Adrenal gland (tissue), 19 donors: Measurements from ENCODE around the gene FBXL16. TPM values are rescaled to one million over a fixed set of nuclear protein-coding genes. Genes with fewer than 3 reads are reported as not detected.
"Not testable (repeated sequence)": the region's sequence is repeated elsewhere in the genome, so short reads cannot be mapped to it uniquely, and the experiment has no call there.

ENCODE experiments used
- DNase-seq, 7 donors: peaks; one replicate each; pipeline ENCODE4 v3.0.0-alpha.2; 2019 to 2020
- H3K27ac ChIP-seq, 5 donors: fragments of 200-600 bp; sonication (generic) in 4 of 5; 1 replicate in 3 of 5; 2 replicates in 2 of 5; pipeline versions ENCODE4 v1.5.1 to v1.8.0; 2016 to 2020; ENCODE audit warnings: mild to moderate bottlenecking in 1 of 5
- H3K27me3 ChIP-seq: fragments of 200-600 bp; 2 replicates; pipeline ENCODE4 v1.8.0; 2021
- H3K36me3 ChIP-seq, 2 donors: fragments of 200-600 bp; replicated peaks in 1 of 2; 1 replicate in 1 of 2; 2 replicates in 1 of 2; pipeline versions ENCODE4 v1.5.1 to v1.8.0; 2018 to 2022
- H3K4me1 ChIP-seq, 2 donors: fragments of 200-600 bp; replicated peaks in 1 of 2; 1 replicate in 1 of 2; 2 replicates in 1 of 2; pipeline versions ENCODE4 v1.5.1 to v1.8.0; 2018 to 2021
- H3K4me3 ChIP-seq, 4 donors: fragments of 200-600 bp; sonication (generic) in 3 of 4; one replicate each; pipeline ENCODE4 v1.5.1; 2016 to 2018
- H3K9me3 ChIP-seq, 3 donors: fragments of 200-600 bp; sonication (generic) in 1 of 3; replicated peaks in 1 of 3; 1 replicate in 2 of 3; 2 replicates in 1 of 3; pipeline versions ENCODE4 v1.5.1 to v1.8.0; 2016 to 2021
- CTCF ChIP-seq, 6 experiments: fragments of 450-650 bp in 4 of 6; fragments of 200-600 bp in 2 of 6; sonication (generic) in 1 of 6; IDR thresholded peaks; 1 replicate in 5 of 6; 2 replicates in 1 of 6; pipeline versions ENCODE4 v1.5.1 to v1.8.0; 2016 to 2021; ENCODE audit warnings: antibody characterized with exemption in 6 of 6, mild to moderate bottlenecking in 2 of 6, moderate library complexity in 1 of 6
- POLR2A ChIP-seq, 2 donors: fragments of 450-650 bp; IDR thresholded peaks; one replicate each; pipeline ENCODE4 v1.6.1; 2017; ENCODE audit warnings: antibody characterized with exemption in 2 of 2, mild to moderate bottlenecking in 2 of 2, moderate library complexity in 1 of 2
- WGBS, 4 donors: extraction: QIAGEN DNeasy Blood & Tissue Kit in 2 of 4; methylation state at CpG; one replicate each; pipeline versions ENCODE4 v1.1.5 to v1.1.7; 2013 to 2017; 5-methylcytosine and 5-hydroxymethylcytosine counted together
- intact Hi-C, 2 donors: fragments of 100-400 bp; cut with DNase I; formaldehyde crosslinking; loops; one replicate each; pipeline versions ENCODE4 v1.14.1 to v1.15.0; 2022 to 2023
- long read RNA-seq, 10 donors: library from polyadenylated mRNA in 3 of 10; unstranded in 2 of 10; stranded (forward) in 1 of 10; transcript quantifications; one replicate each; pipeline ENCODE4 v2.0.0 and lab custom pipeline, GENCODE V29; 2021 to 2026
- polyA plus RNA-seq, 3 donors: library from polyadenylated mRNA; stranded (reverse); fragments of 200-250 nt in 2 of 3; fragments of 350-450 nt in 1 of 3; fragmentation: Illumina TruSeq in 1 of 3; extraction: RNeasy Lipid Tissue Mini Kit (QIAGEN cat#74804) in 1 of 3; gene quantifications; one replicate each; pipeline ENCODE4 v1.2.3, GENCODE V29; 2013 to 2014
- total RNA-seq, 9 donors: library from RNA; depleted of rRNA in 4 of 9; stranded (reverse); fragments of >200 nt in 4 of 9; fragments of 120-200 nt in 1 of 9; fragmentation: NEBNext Ultra II Directional in 1 of 9; extraction: Animal tissue kit (Norgen Biotek cat#: 25700) in 1 of 9; gene quantifications; one replicate each; pipeline versions ENCODE4 v1.1.0 to v1.2.4, GENCODE V29; 2013 to 2023
- donor health status: healthy with polysubstance abuse.
- donor health status: Bipolar disorder and iron deficiency.
- donor health status: DM: yes; HTN: yes; CAD: no.
- donor health status: DM: no; HTN: no; CAD: no.
- donor health status: DM: no; HTN: no; CAD: no.
- donor health status: DM: yes; HTN: yes; CAD: no.

The FBXL16 gene
- total RNA-seq (10 to 100 TPM in 2 of 9 donors, 1 to 10 TPM in 4, under 1 TPM in 2, not detected in 1; 0.17 to 14.7 (median 2.1) TPM), polyA plus RNA-seq (10 to 100 TPM in 1 of 3 donors, 1 to 10 TPM in 2; 6.3 to 18.3 (median 7.0) TPM)
- long read RNA-seq, donor 1 = 0 reads
- long read RNA-seq, donor 2 = 0 reads
- long read RNA-seq, donor 3, partial matches to known transcripts = 0 of 8 reads
- long read RNA-seq, donor 3, other reads (novel, unspliced or antisense) = 7 of 8 reads
- long read RNA-seq, donor 4 = 0 reads
- long read RNA-seq, donor 5, partial matches to known transcripts = 0 of 6 reads
- long read RNA-seq, donor 5, other reads (novel, unspliced or antisense) = 2 of 6 reads
- long read RNA-seq, donor 6, partial matches to known transcripts = 0 of 2 reads
- long read RNA-seq, donor 6, other reads (novel, unspliced or antisense) = 2 of 2 reads
- long read RNA-seq, donor 7, partial matches to known transcripts = 6 of 6 reads
- long read RNA-seq, donor 7, other reads (novel, unspliced or antisense) = 0 of 6 reads
- long read RNA-seq, donor 8, partial matches to known transcripts = 0 of 2 reads
- long read RNA-seq, donor 8, other reads (novel, unspliced or antisense) = 0 of 2 reads
- long read RNA-seq, donor 9 = 0 reads
- long read RNA-seq, donor 10 = 0 reads

GRCh38 chr16:705431-706188, at the start of gene FBXL16:
TSS of gene FBXL16 (minus strand) at chr16:705801. CDS start at chr16:697405, 8,396 bp downstream.
- TF ChIP-seq CTCF (IDR thresholded peaks at IDR 0.05) (no peak), POLR2A (IDR thresholded peaks at IDR 0.05) (no peak)
- H3K9me3 ChIP-seq = no peaks in the 10 kb centered on the region
- intact Hi-C loops = loop anchor here in 1 of 2 donors (5.0 kb wide), 1 partner anchor 77 kb away; no protein-coding TSS in a partner anchor
- H3K27ac ChIP-seq = peak within 1 kb of the TSS in 1 of 5 donors; percentile 52
- H3K4me1 ChIP-seq = peaks cover 3 to 4% of the 10 kb centered on the region in 2 donors
- H3K36me3 ChIP-seq = no peaks in the 10 kb centered on the region
- DNase-seq = no peak
- H3K4me3 ChIP-seq = no peak within 1 kb of the TSS
- peaks cover 60% of the 10 kb centered on the region for H3K27me3 ChIP-seq
- WGBS, 4 donors = 0 to 1% (median 1%) methylated on average over 1 to 115 of the region's 115 CpGs; no CpG with 5 or more reads in 1 of the 4 donors

GRCh38 chr16:754656-755055, 49.1 kb upstream of the FBXL16 start:
- no peak for TF ChIP-seq POLR2A (IDR thresholded peaks at IDR 0.05)
- TF ChIP-seq CTCF (IDR thresholded peaks at IDR 0.05) = no peak
- no peak overlapping the region for H3K4me3 ChIP-seq
- intact Hi-C loops = no loop called here
- H3K4me1 ChIP-seq = no peaks in the 10 kb centered on the region
- 51 to 58% (median 54%) methylated on average over 11 of the region's 11 CpGs for WGBS, 4 donors
- no peaks in the 10 kb centered on the region for H3K27me3 ChIP-seq
- H3K27ac ChIP-seq = no peak overlapping the region
- DNase-seq = no peak
- no peaks in the 10 kb centered on the region for H3K36me3 ChIP-seq
- H3K9me3 ChIP-seq = no peaks in the 10 kb centered on the region

GRCh38 chr16:754121-754607, 48.6 kb upstream of the FBXL16 start:
- intact Hi-C loops, H3K27me3 ChIP-seq, H3K27ac ChIP-seq, DNase-seq, H3K4me1 ChIP-seq, H3K4me3 ChIP-seq, H3K9me3 ChIP-seq, H3K36me3 ChIP-seq: not testable (repeated sequence)
- 73 to 91% (median 79%) methylated on average over 11 of the region's 11 CpGs for WGBS, 4 donors

GRCh38 chr16:752007-752312, 46.4 kb upstream of the FBXL16 start:
- no peaks in the 10 kb centered on the region for H3K9me3 ChIP-seq
- no peaks in the 10 kb centered on the region for H3K36me3 ChIP-seq
- no peaks in the 10 kb centered on the region for H3K4me1 ChIP-seq
- H3K27me3 ChIP-seq = no peaks in the 10 kb centered on the region
- H3K27ac ChIP-seq = no peak overlapping the region
- no peak for DNase-seq
- no peak overlapping the region for H3K4me3 ChIP-seq
- 32 to 43% (median 38%) methylated on average over 10 of the region's 10 CpGs for WGBS, 4 donors
- no peak for TF ChIP-seq CTCF (IDR thresholded peaks at IDR 0.05)
- TF ChIP-seq POLR2A (IDR thresholded peaks at IDR 0.05) = no peak
- intact Hi-C loops = no loop called here
